K562 (cell line): ENCODE measurements around the gene DYRK2. TPM values are rescaled to one million over a fixed set of nuclear protein-coding genes. Genes with fewer than 3 reads are reported as not detected.

Source experiments
- ATF7 ChIP-seq: fragments of 450-650 bp; IDR thresholded peaks from 2 replicates; pipeline ENCODE4 v1.7.1; 2014; ENCODE audit warnings: mild to moderate bottlenecking, moderate library complexity
- CTBP1 ChIP-seq: fragments of 450-650 bp; IDR thresholded peaks from 2 replicates; pipeline ENCODE4 v1.6.1; 2016; ENCODE audit warnings: borderline replicate concordance
- ETV6 ChIP-seq, 3 experiments: fragments of 150-350 bp in 1 of 3; sonication (generic) in 1 of 3; formaldehyde crosslinking in 1 of 3; IDR thresholded peaks; 2 replicates each; pipeline versions ENCODE4 v1.6.1 to v1.8.0; 2014 to 2022; ENCODE audit warnings: borderline replicate concordance in 2 of 3, low read depth in 2 of 3, antibody characterized with exemption in 1 of 3, low read length in 1 of 3, mild to moderate bottlenecking in 1 of 3, missing genetic modification reagents in 1 of 3
- EZH2 ChIP-seq: IDR thresholded peaks from 2 replicates; pipeline ENCODE4 v1.6.1; 2012; ENCODE audit warnings: low read depth, mild to moderate bottlenecking, inconsistent platforms, low read length, borderline replicate concordance
- FOS ChIP-seq: IDR thresholded peaks from 3 replicates; pipeline ENCODE4 v1.6.1; 2011; ENCODE audit not compliant: insufficient read length; ENCODE audit errors: extremely low read depth
- HMGN3 ChIP-seq: IDR thresholded peaks from 2 replicates; pipeline ENCODE4 v1.6.1; 2011; ENCODE audit warnings: borderline replicate concordance, low read depth, mild to moderate bottlenecking, mixed read lengths, low read length; ENCODE audit not compliant: insufficient read length; ENCODE audit errors: extremely low read depth
- JUN ChIP-seq, 2 experiments: sonication (generic) in 1 of 2; formaldehyde crosslinking in 1 of 2; IDR thresholded peaks; 2 replicates each; pipeline versions ENCODE4 v1.6.1 to v1.8.0; 2012 to 2022; ENCODE audit warnings: borderline replicate concordance in 2 of 2, mild to moderate bottlenecking in 2 of 2, improper control_type of control experiment in 1 of 2, low read depth in 1 of 2, low read length in 1 of 2, missing genetic modification reagents in 1 of 2
- MBD2 ChIP-seq: sonication (generic); IDR thresholded peaks from 2 replicates; pipeline ENCODE4 v1.6.1; 2016; ENCODE audit warnings: low read depth, borderline replicate concordance
- MITF ChIP-seq: IDR thresholded peaks from 2 replicates; pipeline ENCODE4 v1.6.1; 2014; ENCODE audit warnings: antibody characterized with exemption
- NFIC ChIP-seq: fragments of 450-650 bp; IDR thresholded peaks from 2 replicates; pipeline ENCODE4 v1.6.1; 2017; ENCODE audit warnings: mild to moderate bottlenecking, inconsistent platforms
- PHTF2 ChIP-seq: fragments of 250-450 bp; sonication (Bioruptor Pico); IDR thresholded peaks from 2 replicates; pipeline ENCODE4 v1.5.0; 2021; ENCODE audit warnings: mild to moderate bottlenecking
- TARDBP ChIP-seq: fragments of 450-650 bp; IDR thresholded peaks from 2 replicates; pipeline ENCODE4 v1.6.1; 2016
- ZBTB17 ChIP-seq: fragments of 450-650 bp; formaldehyde crosslinking; IDR thresholded peaks from 2 replicates; pipeline ENCODE4 v1.4.0; 2020; ENCODE audit warnings: mild to moderate bottlenecking
- ZFX ChIP-seq: sonication (generic); formaldehyde crosslinking; IDR thresholded peaks from 2 replicates; pipeline ENCODE4 v1.8.0; 2022; ENCODE audit warnings: mild to moderate bottlenecking, missing genetic modification reagents, moderate library complexity
- ZNF121 ChIP-seq: sonication (generic); formaldehyde crosslinking; conservative IDR thresholded peaks from 2 replicates; pipeline ENCODE4 v1.8.0; 2022; ENCODE audit warnings: missing genetic modification reagents
- ZNF133 ChIP-seq: fragments of 250-450 bp; sonication (Bioruptor Pico); IDR thresholded peaks from 2 replicates; pipeline ENCODE4 v1.4.0; 2020; ENCODE audit warnings: mild to moderate bottlenecking
- ZNF639 ChIP-seq, 2 experiments: fragments of 200-800 bp in 1 of 2; sonication (Bioruptor generic) in 1 of 2; sonication (generic) in 1 of 2; formaldehyde crosslinking in 1 of 2; IDR thresholded peaks in 1 of 2; conservative IDR thresholded peaks in 1 of 2; 2 replicates each; pipeline versions ENCODE4 v1.5.0 to v1.6.1; 2016 to 2020; ENCODE audit warnings: missing compliant biosample characterization in 1 of 2, missing genetic modification characterization in 1 of 2, missing genetic modification reagents in 1 of 2
- ZNF79 ChIP-seq: fragments of 250-450 bp; sonication (Bioruptor Pico); IDR thresholded peaks from 2 replicates; pipeline ENCODE4 v1.4.0; 2020; ENCODE audit warnings: low read depth, mild to moderate bottlenecking, moderate library complexity
- polyA plus RNA-seq, 8 experiments: library from polyadenylated mRNA; depleted of rRNA in 4 of 8; stranded (reverse) in 5 of 8; unstranded in 3 of 8; fragments of >200 nt; fragmentation: Nextera tagmentation in 2 of 8; fragmentation: Illumina TruSeq in 1 of 8; extraction: Ambion mirVana in 2 of 8; extraction: Trizol in 1 of 8; gene quantifications; 2 replicates each; pipeline versions ENCODE4 v1.2.1 to v1.2.3, GENCODE V29; 2011 to 2014; ENCODE audit warnings: inconsistent platforms in 1 of 8, missing spikeins in 1 of 8
- total RNA-seq, 7 experiments: library from RNA; depleted of rRNA in 6 of 7; stranded (reverse); fragments of >200 nt in 6 of 7; fragmentation: Illumina TruSeq in 2 of 7; extraction: Trizol in 2 of 7; gene quantifications; 2 replicates each; pipeline versions ENCODE4 v1.2.1 to v1.2.3, GENCODE V29; 2011 to 2021; ENCODE audit warnings: low replicate concordance in 1 of 7
- TF ChIP-seq, protein P1 (sequence below), 2 experiments: IDR thresholded peaks; 2 replicates each; pipeline ENCODE4 v1.6.1; 2012; ENCODE audit warnings: improper control_type of control experiment in 2 of 2, low read depth in 2 of 2, low read length in 2 of 2, borderline replicate concordance in 1 of 2
- TF ChIP-seq, protein P2 (sequence below): fragments of 450-650 bp; formaldehyde crosslinking; IDR thresholded peaks from 2 replicates; pipeline ENCODE4 v1.4.0; 2022; ENCODE audit warnings: missing genetic modification characterization

Gene DYRK2
- total and polyA plus RNA-seq, 9 of the 15 experiments (the other 6 are each of a cell fraction or from before 2014, with no cell fraction given): 1.7 to 15.4 (median 8.4) TPM

DNA sequence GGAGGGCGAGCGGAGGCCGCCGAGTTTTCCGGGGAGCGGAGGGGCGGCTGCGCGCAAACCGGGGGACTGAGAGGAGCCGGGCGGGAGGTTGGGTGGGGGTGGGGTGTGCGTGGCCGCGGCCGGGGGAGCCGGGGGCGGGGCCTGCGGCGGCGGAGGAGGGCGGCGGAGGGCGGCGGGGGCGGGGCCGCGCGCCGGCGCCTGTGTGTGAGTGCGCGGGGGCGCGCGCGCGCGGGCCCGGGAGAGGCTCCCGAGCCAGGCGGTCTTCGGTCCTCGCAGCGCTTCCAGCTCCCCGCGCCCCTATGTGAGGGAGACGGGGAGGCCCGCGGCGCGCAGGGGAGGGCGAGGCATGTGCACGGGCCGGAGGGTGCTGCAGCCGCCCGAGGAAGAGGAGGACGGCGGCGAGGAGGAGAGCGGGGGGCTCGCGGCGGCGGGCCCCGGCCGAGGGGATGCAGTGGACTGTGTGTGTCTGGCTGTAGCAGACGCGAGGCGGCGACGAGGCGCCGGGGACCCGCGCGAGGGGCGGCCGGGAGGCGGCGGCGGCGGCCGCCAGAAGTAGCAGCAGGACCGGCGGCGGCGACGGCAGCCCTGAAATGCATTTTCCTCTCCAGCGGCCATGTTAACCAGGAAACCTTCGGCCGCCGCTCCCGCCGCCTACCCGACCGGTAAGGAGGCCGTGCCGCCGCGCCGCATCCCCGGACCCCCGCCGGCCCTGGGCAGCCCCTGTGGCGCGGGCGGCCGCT is at the start of gene DYRK2 (continued):
- TF ChIP-seq, protein P1, sequence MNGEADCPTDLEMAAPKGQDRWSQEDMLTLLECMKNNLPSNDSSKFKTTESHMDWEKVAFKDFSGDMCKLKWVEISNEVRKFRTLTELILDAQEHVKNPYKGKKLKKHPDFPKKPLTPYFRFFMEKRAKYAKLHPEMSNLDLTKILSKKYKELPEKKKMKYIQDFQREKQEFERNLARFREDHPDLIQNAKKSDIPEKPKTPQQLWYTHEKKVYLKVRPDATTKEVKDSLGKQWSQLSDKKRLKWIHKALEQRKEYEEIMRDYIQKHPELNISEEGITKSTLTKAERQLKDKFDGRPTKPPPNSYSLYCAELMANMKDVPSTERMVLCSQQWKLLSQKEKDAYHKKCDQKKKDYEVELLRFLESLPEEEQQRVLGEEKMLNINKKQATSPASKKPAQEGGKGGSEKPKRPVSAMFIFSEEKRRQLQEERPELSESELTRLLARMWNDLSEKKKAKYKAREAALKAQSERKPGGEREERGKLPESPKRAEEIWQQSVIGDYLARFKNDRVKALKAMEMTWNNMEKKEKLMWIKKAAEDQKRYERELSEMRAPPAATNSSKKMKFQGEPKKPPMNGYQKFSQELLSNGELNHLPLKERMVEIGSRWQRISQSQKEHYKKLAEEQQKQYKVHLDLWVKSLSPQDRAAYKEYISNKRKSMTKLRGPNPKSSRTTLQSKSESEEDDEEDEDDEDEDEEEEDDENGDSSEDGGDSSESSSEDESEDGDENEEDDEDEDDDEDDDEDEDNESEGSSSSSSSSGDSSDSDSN (IDR thresholded peaks at IDR 0.05; ENCODE audit: borderline replicate concordance in 1 of 2, low read depth in 2 of 2, low read length in 2 of 2): no peak; a peak in 1 of 4 replicates
- no peak for TF ChIP-seq MBD2
- TF ChIP-seq ATF7: no peak
- no peak for TF ChIP-seq ZNF133 (CRISPR knock-in tag)
- TF ChIP-seq ZNF79 (CRISPR knock-in tag): no peak
- peak in 1 of 2 experiments; percentile 46; a peak in 1 of 4 replicates for TF ChIP-seq ZNF639 (CRISPR knock-in tag; conservative IDR thresholded peaks at IDR 0.05 in 1 of 2, IDR thresholded peaks at IDR 0.05 in 1 of 2)
- TF ChIP-seq JUN (IDR thresholded peaks at IDR 0.05; ENCODE audit: borderline replicate concordance, low read depth, low read length): no peak
- TF ChIP-seq JUN (CRISPR knock-in tag; IDR thresholded peaks at IDR 0.05; ENCODE audit: borderline replicate concordance): no peak
- no peak for TF ChIP-seq ETV6 (IDR thresholded peaks at IDR 0.05; ENCODE audit: borderline replicate concordance in 1 of 2, low read depth in 2 of 2, low read length in 1 of 2)
- TF ChIP-seq ETV6 (CRISPR knock-in tag; IDR thresholded peaks at IDR 0.05; ENCODE audit: borderline replicate concordance): no peak
- TF ChIP-seq, protein P2, sequence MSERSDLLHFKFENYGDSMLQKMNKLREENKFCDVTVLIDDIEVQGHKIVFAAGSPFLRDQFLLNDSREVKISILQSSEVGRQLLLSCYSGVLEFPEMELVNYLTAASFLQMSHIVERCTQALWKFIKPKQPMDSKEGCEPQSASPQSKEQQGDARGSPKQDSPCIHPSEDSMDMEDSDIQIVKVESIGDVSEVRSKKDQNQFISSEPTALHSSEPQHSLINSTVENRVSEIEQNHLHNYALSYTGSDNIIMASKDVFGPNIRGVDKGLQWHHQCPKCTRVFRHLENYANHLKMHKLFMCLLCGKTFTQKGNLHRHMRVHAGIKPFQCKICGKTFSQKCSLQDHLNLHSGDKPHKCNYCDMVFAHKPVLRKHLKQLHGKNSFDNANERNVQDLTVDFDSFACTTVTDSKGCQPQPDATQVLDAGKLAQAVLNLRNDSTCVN (CRISPR knock-in tag): no peak
- no peak for TF ChIP-seq TARDBP
- TF ChIP-seq FOS: no peak
- no peak for TF ChIP-seq PHTF2 (CRISPR knock-in tag)
- no peak for TF ChIP-seq ZNF121 (CRISPR knock-in tag)
- peak; percentile 19 for TF ChIP-seq HMGN3
- TF ChIP-seq ZBTB17 (CRISPR knock-in tag): 0 out of 2 replicates have a peak, but pooled peaks have one; percentile 26
- peak; percentile 55; the same call in 1 of the 2 replicates for TF ChIP-seq ZFX (CRISPR knock-in tag)
- no peak for TF ChIP-seq EZH2
- no peak for TF ChIP-seq MITF
- peak; percentile 46 for TF ChIP-seq CTBP1
- TF ChIP-seq NFIC: peak; percentile 42
